SK-N-SH (cell line): ENCODE measurements around the gene TEX54. TPM values are rescaled to one million over a fixed set of nuclear protein-coding genes. Genes with fewer than 3 reads are reported as not detected.

Source experiments
- CTCF ChIA-PET: fragments of 300-600, 350-600 bp; formaldehyde crosslinking; extraction: SDS; loops from one replicate; lab custom pipeline; 2021; lab: Yijun Ruan, JAX
- POLR2A ChIA-PET: fragments of 350-600 bp; sonication (Branson Sonifier 250); formaldehyde crosslinking; extraction: SDS; loops from one replicate; lab custom pipeline; 2020; ENCODE audit warnings: antibody characterized with exemption, inconsistent platforms; lab: Yijun Ruan, JAX
- DNase-seq: peaks from one replicate; pipeline ENCODE4 v3.0.0; 2012
- H2AFZ ChIP-seq: fragments of 200-600 bp; sonication (generic); 2 replicates; pipeline ENCODE4 v1.8.1; 2016; ENCODE audit warnings: antibody characterized with exemption, mild to moderate bottlenecking, low read depth
- H3F3A ChIP-seq: fragments of 200-600 bp; sonication (generic); replicated peaks from 2 replicates; pipeline ENCODE3; 2016; ENCODE audit warnings: antibody characterized with exemption, mild to moderate bottlenecking; ENCODE audit not compliant: insufficient read depth
- H3K27ac ChIP-seq, 2 experiments: fragments of 200-500 bp in 1 of 2; fragments of 200-600 bp in 1 of 2; sonication (Bioruptor generic) in 1 of 2; sonication (generic), shearing (Covaris generic) in 1 of 2; 2 replicates each; pipeline versions ENCODE4 v1.5.1 to v1.6.1; 2014 to 2016; ENCODE audit warnings: low read depth in 2 of 2, inconsistent platforms in 1 of 2, low read length in 1 of 2, mild to moderate bottlenecking in 1 of 2, mixed read lengths in 1 of 2
- H3K27me3 ChIP-seq: fragments of 200-600 bp; sonication (generic), shearing (Covaris generic); 2 replicates; pipeline ENCODE4 v1.6.1; 2016; ENCODE audit warnings: mixed run types; ENCODE audit not compliant: insufficient read depth
- H3K36me3 ChIP-seq, 2 experiments: fragments of 200-500 bp in 1 of 2; fragments of 200-600 bp in 1 of 2; sonication (Bioruptor generic) in 1 of 2; sonication (generic) in 1 of 2; replicated peaks in 1 of 2; 2 replicates each; pipeline versions ENCODE3 to v1.5.1; 2014 to 2016; ENCODE audit warnings: low read length in 1 of 2, mild to moderate bottlenecking in 1 of 2; ENCODE audit not compliant: insufficient read depth in 2 of 2, control insufficient read depth in 1 of 2
- H3K4me1 ChIP-seq, 2 experiments: fragments of 200-500 bp in 1 of 2; fragments of 200-600 bp in 1 of 2; sonication (Bioruptor generic) in 1 of 2; sonication (generic), shearing (Covaris generic) in 1 of 2; 2 replicates each; pipeline versions ENCODE4 v1.5.1 to v1.6.1; 2014 to 2016; ENCODE audit warnings: low read depth in 1 of 2, low read length in 1 of 2, mixed run types in 1 of 2; ENCODE audit not compliant: insufficient read depth in 2 of 2, control insufficient read depth in 1 of 2
- H3K4me2 ChIP-seq: fragments of 200-600 bp; sonication (generic), shearing (Covaris generic); 2 replicates; pipeline ENCODE4 v1.6.1; 2017; ENCODE audit warnings: mixed run types
- H3K4me3 ChIP-seq, 2 experiments: fragments of 200-500 bp in 1 of 2; fragments of 200-600 bp in 1 of 2; sonication (Bioruptor generic) in 1 of 2; sonication (generic), shearing (Covaris generic) in 1 of 2; 2 replicates each; pipeline versions ENCODE4 v1.5.1 to v1.8.1; 2014 to 2016; ENCODE audit warnings: low read depth in 2 of 2, inconsistent platforms in 1 of 2, low read length in 1 of 2, mild to moderate bottlenecking in 1 of 2, mixed read lengths in 1 of 2, moderate library complexity in 1 of 2
- H3K79me2 ChIP-seq: fragments of 200-600 bp; sonication (generic); 2 replicates; pipeline ENCODE4 v1.8.1; 2017; ENCODE audit warnings: mild to moderate bottlenecking; ENCODE audit not compliant: insufficient read depth
- H3K9ac ChIP-seq: fragments of 200-600 bp; sonication (generic); 2 replicates; pipeline ENCODE4 v1.6.1; 2017; ENCODE audit warnings: mixed run types
- H3K9me2 ChIP-seq: fragments of 200-600 bp; sonication (generic); 2 replicates; pipeline ENCODE4 v1.6.1; 2017; ENCODE audit warnings: mixed run types
- H3K9me3 ChIP-seq: fragments of 200-600 bp; sonication (generic); 2 replicates; pipeline ENCODE4 v1.6.1; 2017; ENCODE audit warnings: mixed run types, mild to moderate bottlenecking, moderate library complexity
- H4K20me1 ChIP-seq: fragments of 200-600 bp; sonication (generic); 2 replicates; pipeline ENCODE4 v1.6.1; 2017; ENCODE audit warnings: mild to moderate bottlenecking, mixed run types; ENCODE audit not compliant: insufficient read depth
- CHD2 ChIP-seq: fragments of 150-350 bp; IDR thresholded peaks from 2 replicates; pipeline ENCODE4 v1.6.1; 2018; ENCODE audit warnings: low read length; ENCODE audit not compliant: partially characterized antibody
- EP300 ChIP-seq, 2 experiments: IDR thresholded peaks; 2 replicates each; pipeline versions ENCODE4 v1.4.0 to v1.6.1; 2012; ENCODE audit warnings: borderline replicate concordance in 1 of 2, low read depth in 1 of 2, low read length in 1 of 2
- EZH2phosphoT487 ChIP-seq: fragments of 200-600 bp; sonication (generic); IDR thresholded peaks from 2 replicates; pipeline ENCODE4 v1.6.1; 2017; ENCODE audit warnings: low read depth, mixed run types, mild to moderate bottlenecking, antibody characterized with exemption, moderate library complexity, borderline replicate concordance
- FOSL2 ChIP-seq: IDR thresholded peaks from 2 replicates; pipeline ENCODE4 v1.4.0; 2012; ENCODE audit warnings: low read depth, mild to moderate bottlenecking, moderate library complexity, borderline replicate concordance
- GABPA ChIP-seq: IDR thresholded peaks from 2 replicates; pipeline ENCODE4 v1.4.0; 2012; ENCODE audit warnings: low read depth, mild to moderate bottlenecking
- GATA2 ChIP-seq: sonication (generic); formaldehyde crosslinking; IDR thresholded peaks from 2 replicates; pipeline ENCODE4 v1.5.0; 2020; ENCODE audit warnings: mild to moderate bottlenecking, missing genetic modification reagents
- MEF2A ChIP-seq: IDR thresholded peaks from 2 replicates; pipeline ENCODE4 v1.4.0; 2012; ENCODE audit warnings: low read depth, borderline replicate concordance
- MXI1 ChIP-seq: IDR thresholded peaks from 2 replicates; pipeline ENCODE4 v1.6.1; 2012; ENCODE audit warnings: mild to moderate bottlenecking, low read depth, low read length, improper control_type of control experiment
- NFIC ChIP-seq: IDR thresholded peaks from 2 replicates; pipeline ENCODE4 v1.4.0; 2012; ENCODE audit warnings: borderline replicate concordance
- NRF1 ChIP-seq: IDR thresholded peaks from 2 replicates; pipeline ENCODE4 v1.6.1; 2012; ENCODE audit warnings: low read depth, mild to moderate bottlenecking, low read length
- POLR2AphosphoS5 ChIP-seq: IDR thresholded peaks from 2 replicates; pipeline ENCODE4 v1.6.1; 2012; ENCODE audit warnings: low read depth, low read length
- RAD21 ChIP-seq: IDR thresholded peaks from 2 replicates; pipeline ENCODE4 v1.6.1; 2012; ENCODE audit warnings: mild to moderate bottlenecking, low read length
- RXRA ChIP-seq: IDR thresholded peaks from 2 replicates; pipeline ENCODE4 v1.4.0; 2012; ENCODE audit warnings: low read depth, mild to moderate bottlenecking, borderline replicate concordance
- SMC3 ChIP-seq: IDR thresholded peaks from 2 replicates; pipeline ENCODE4 v1.6.1; 2012; ENCODE audit warnings: low read depth, low read length, improper control_type of control experiment
- TCF12 ChIP-seq: IDR thresholded peaks from 2 replicates; pipeline ENCODE4 v1.4.0; 2012
- TEAD4 ChIP-seq: IDR thresholded peaks from 2 replicates; pipeline ENCODE4 v1.4.0; 2012; ENCODE audit warnings: mild to moderate bottlenecking, borderline replicate concordance; ENCODE audit not compliant: insufficient read depth
- WGBS: methylation state at CpG from one replicate; pipeline ENCODE4 v1.1.6; 2017; ENCODE audit warnings: low lambda C conversion rate; 5-methylcytosine and 5-hydroxymethylcytosine counted together
- polyA plus RNA-seq, 3 experiments: library from polyadenylated mRNA; depleted of rRNA; stranded (reverse); fragments of >200 nt; gene quantifications; 2 replicates each; pipeline ENCODE4 v1.2.3, GENCODE V29; 2012
- TF ChIP-seq, protein P1 (sequence below): IDR thresholded peaks from 2 replicates; pipeline ENCODE4; 2012
- TF ChIP-seq, protein P2 (sequence below): IDR thresholded peaks from 2 replicates; pipeline ENCODE4 v1.4.0; 2012; ENCODE audit warnings: low read depth, borderline replicate concordance

The TEX54 gene
- polyA plus RNA-seq, 1 of the 3 experiments (the other 2 are of a cell fraction), result not detected

DNA sequence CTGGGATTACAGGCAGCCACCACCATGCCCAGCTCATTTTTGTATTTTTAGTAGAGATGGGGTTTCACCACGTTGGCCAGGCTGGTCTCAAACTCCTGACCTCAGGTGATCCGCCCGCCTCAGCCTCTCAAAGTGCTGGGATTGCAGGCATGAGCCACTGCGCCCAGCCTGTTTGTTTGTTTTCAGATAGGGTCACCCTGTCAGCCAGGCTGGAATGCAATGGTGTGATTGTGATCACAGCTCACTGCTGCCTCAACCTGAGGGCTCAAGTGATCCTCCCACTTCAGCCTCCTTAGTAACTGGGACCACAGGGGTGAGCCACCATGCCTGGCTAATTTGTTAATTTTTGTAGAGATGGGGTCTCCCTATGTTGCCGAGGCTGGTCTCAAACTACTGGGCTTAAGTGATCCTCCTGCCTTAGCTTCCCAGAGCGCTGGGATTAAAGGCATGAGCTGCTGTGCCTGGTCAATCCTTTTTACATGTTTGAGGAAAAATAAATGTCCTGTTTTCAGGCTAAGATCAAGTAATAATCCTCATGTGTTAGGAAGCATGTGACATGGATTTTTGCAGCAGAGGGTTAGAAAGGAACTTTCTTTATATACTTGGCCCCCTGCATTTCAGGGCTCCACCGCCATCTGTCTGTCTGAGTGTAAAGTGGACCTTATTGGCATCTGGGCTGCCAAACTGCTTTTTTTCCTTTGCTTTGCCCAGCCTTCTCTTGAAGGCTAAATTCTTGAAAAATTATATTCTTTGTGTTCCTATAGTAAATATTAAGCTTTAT lies 43.2 kb upstream of the TEX54 start:
- 98% methylated on average over 7 of the region's 7 CpGs for WGBS
- Histone ChIP-seq H3K4me2 (no peak overlapping the region), H3K27me3 (no peaks in the 10 kb centered on the region), H3K36me3 (peaks cover 0 to 3% of the 10 kb centered on the region in 2 experiments), H3K9ac (no peak overlapping the region), H3K4me3 (no peak overlapping the region), H3K9me3 (no peaks in the 10 kb centered on the region), H3F3A (peaks cover 25% of the 10 kb centered on the region), H3K9me2 (no peaks in the 10 kb centered on the region), H3K79me2 (peaks cover 15% of the 10 kb centered on the region; the same call in 1 of the 2 replicates), H2AFZ (no peak overlapping the region), H4K20me1 (no peaks in the 10 kb centered on the region), H3K27ac (no peak overlapping the region), H3K4me1 (peaks cover 13 to 14% of the 10 kb centered on the region in 2 experiments)
- DNase-seq, result no peak
- TF ChIP-seq TCF12 (no peak), RXRA (no peak), SMC3 (no peak), RAD21 (peak; percentile 7; the same call in 1 of the 2 replicates), TEAD4 (no peak), EZH2phosphoT487 (no peak)
- ChIA-PET CTCF (interaction anchor here (0.7 to 2.6 kb wide), 4 partner anchors 8 to 89 kb away, joined by 3 to 13 read pairs (median 4); partner anchors contain the start of gene TMEM179B), POLR2A (interaction anchor here (2.5 kb wide), 1 partner anchor 35 kb away, joined by 7 read pairs; no protein-coding TSS in a partner anchor)

DNA sequence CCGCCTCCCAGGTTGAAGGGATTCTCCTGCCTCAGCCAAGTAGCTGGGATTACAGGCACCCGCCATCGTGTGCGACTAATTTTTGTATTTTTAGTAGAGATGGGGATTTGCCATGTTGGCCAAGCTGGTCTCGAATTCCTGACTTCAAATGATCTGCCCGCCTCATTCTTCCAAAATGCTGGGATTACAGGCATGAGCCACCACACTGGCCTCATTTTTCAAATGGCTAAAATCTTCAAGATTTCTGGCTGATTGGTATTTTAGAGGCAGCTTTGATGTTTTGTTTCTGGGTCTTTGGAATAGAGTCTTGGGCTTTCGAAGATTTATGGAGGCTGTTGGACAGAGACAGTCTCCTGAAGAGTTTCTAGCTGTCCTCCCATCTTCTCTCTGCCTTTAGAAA lies 42.2 kb upstream of the TEX54 start:
- TF ChIP-seq, protein P1, sequence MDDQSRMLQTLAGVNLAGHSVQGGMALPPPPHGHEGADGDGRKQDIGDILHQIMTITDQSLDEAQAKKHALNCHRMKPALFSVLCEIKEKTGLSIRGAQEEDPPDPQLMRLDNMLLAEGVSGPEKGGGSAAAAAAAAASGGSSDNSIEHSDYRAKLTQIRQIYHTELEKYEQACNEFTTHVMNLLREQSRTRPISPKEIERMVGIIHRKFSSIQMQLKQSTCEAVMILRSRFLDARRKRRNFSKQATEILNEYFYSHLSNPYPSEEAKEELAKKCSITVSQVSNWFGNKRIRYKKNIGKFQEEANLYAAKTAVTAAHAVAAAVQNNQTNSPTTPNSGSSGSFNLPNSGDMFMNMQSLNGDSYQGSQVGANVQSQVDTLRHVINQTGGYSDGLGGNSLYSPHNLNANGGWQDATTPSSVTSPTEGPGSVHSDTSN, result no peak
- TF ChIP-seq RXRA, result no peak
- no peak for TF ChIP-seq NFIC
- Histone ChIP-seq H3K27ac (no peak overlapping the region), H3K4me2 (no peak overlapping the region), H3K36me3 (peaks cover 0 to 3% of the 10 kb centered on the region in 2 experiments), H3K79me2 (peaks cover 17% of the 10 kb centered on the region; the same call in 1 of the 2 replicates), H3K4me1 (peaks cover 6 to 8% of the 10 kb centered on the region in 2 experiments), H3K9ac (no peak overlapping the region), H4K20me1 (no peaks in the 10 kb centered on the region), H3F3A (peaks cover 17% of the 10 kb centered on the region), H3K27me3 (no peaks in the 10 kb centered on the region), H3K9me2 (no peaks in the 10 kb centered on the region), H2AFZ (no peak overlapping the region), H3K9me3 (no peaks in the 10 kb centered on the region), H3K4me3 (no peak overlapping the region)
- ChIA-PET POLR2A (interaction anchor here (2.5 kb wide), 1 partner anchor 34 kb away, joined by 7 read pairs; no protein-coding TSS in a partner anchor), CTCF (interaction anchor here (0.6 to 2.6 kb wide), 5 partner anchors 9 to 338 kb away, joined by 3 to 13 read pairs (median 3); partner anchors contain the start of gene TMEM179B)
- DNase-seq, result no peak
- 98% methylated on average over 7 of the region's 7 CpGs for WGBS

DNA sequence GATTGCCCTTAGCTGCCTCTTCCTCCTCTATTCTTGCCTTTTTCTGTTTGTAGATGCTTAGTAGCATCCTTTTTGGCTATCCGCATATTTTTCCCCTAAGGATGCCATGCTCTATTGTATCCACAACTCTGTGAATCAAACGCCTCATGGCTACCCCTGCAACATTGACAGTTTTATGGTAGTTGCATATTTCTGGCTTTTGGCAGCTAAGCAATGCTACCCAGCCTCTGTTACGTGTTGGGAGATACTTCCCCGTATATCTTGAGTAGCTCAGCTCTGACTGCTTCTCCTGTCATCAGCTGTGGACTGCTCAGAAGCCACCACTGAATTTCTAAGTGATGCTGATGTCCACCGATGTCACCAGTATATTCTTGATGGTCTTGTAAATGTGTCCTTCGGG lies 33.0 kb upstream of the TEX54 start:
- Histone ChIP-seq H3K4me1 (peaks cover 2 to 6% of the 10 kb centered on the region in 2 experiments; a peak in 2 of 4 replicates), H3K4me3 (no peak overlapping the region), H3K4me2 (no peak overlapping the region), H2AFZ (no peak overlapping the region), H3K27ac (no peak overlapping the region), H3K79me2 (peaks cover 36% of the 10 kb centered on the region), H3K36me3 (no peaks in the 10 kb centered on the region), H3K9ac (no peak overlapping the region), H3K9me2 (no peaks in the 10 kb centered on the region), H4K20me1 (no peaks in the 10 kb centered on the region), H3K27me3 (no peaks in the 10 kb centered on the region), H3K9me3 (no peaks in the 10 kb centered on the region), H3F3A (peaks cover 7% of the 10 kb centered on the region)
- 92% methylated on average over 6 of the region's 6 CpGs for WGBS
- POLR2A ChIA-PET, result interaction anchor here (0.7 to 1.9 kb wide), 2 partner anchors 12 to 25 kb away, joined by 3 to 6 read pairs; no protein-coding TSS in a partner anchor
- no peak for DNase-seq
- CTCF ChIA-PET, result interaction anchor here (1.9 to 6.9 kb wide), 2 partner anchors 15 to 77 kb away, joined by 6 to 74 read pairs; partner anchors contain the start of genes SLC3A2 and TMEM179B
- TF ChIP-seq CHD2, result no peak
- TF ChIP-seq POLR2AphosphoS5, result no peak
- no peak for TF ChIP-seq TCF12
- no peak for TF ChIP-seq NRF1
- TF ChIP-seq GABPA, result no peak
- no peak for TF ChIP-seq FOSL2
- no peak for TF ChIP-seq EP300 (IDR thresholded peaks at IDR 0.05; ENCODE audit: borderline replicate concordance in 1 of 2, low read depth in 1 of 2, low read length in 1 of 2)
- TF ChIP-seq MEF2A, result no peak
- TF ChIP-seq, protein P2, sequence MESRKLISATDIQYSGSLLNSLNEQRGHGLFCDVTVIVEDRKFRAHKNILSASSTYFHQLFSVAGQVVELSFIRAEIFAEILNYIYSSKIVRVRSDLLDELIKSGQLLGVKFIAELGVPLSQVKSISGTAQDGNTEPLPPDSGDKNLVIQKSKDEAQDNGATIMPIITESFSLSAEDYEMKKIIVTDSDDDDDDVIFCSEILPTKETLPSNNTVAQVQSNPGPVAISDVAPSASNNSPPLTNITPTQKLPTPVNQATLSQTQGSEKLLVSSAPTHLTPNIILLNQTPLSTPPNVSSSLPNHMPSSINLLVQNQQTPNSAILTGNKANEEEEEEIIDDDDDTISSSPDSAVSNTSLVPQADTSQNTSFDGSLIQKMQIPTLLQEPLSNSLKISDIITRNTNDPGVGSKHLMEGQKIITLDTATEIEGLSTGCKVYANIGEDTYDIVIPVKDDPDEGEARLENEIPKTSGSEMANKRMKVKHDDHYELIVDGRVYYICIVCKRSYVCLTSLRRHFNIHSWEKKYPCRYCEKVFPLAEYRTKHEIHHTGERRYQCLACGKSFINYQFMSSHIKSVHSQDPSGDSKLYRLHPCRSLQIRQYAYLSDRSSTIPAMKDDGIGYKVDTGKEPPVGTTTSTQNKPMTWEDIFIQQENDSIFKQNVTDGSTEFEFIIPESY, result no peak
- no peak for TF ChIP-seq NFIC
- no peak for TF ChIP-seq GATA2 (CRISPR knock-in tag)
- TF ChIP-seq MXI1, result no peak
- no peak for TF ChIP-seq EZH2phosphoT487
